Medulla oblongata (tissue), 1 donor: Measurements from ENCODE around the gene B4GALT3.

ENCODE experiments used
- DNase-seq: peaks from one replicate; pipeline ENCODE4 v3.0.0-alpha.2; 2015; ENCODE audit errors: extremely low spot score

B4GALT3 gene

DNA sequence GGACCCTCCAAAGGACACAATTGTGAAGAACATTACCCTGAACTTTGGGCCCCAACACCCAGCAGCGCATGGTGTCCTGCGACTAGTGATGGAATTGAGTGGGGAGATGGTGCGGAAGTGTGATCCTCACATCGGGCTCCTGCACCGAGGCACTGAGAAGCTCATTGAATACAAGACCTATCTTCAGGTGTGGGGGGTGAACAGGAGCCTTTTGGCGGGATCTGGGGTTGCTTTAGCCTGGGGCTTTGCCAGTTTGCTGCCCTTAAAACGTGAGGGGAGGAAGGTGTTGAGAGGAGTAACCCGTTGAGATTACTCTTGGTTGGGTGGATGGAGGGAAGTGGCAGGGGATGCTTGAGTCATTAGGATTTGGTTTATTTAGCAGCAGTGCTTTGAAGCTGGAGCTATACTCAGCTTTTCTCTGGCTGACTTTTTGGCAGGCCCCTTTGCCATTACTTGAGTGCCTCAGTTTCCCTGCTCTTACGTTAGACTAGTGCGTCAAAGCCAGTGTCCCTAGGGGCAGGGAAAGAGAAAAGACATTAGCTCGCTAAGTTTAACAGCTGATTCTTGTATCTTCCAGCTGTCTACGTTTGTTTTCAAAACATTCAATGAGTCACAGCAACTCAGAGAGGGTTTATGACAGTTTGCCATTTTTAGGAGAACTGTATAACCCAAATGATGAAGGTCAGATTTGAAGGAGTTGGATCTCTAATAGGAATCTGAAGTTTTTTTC lies 29.3 kb upstream of the B4GALT3 start:
- DNase-seq: no peak

DNA sequence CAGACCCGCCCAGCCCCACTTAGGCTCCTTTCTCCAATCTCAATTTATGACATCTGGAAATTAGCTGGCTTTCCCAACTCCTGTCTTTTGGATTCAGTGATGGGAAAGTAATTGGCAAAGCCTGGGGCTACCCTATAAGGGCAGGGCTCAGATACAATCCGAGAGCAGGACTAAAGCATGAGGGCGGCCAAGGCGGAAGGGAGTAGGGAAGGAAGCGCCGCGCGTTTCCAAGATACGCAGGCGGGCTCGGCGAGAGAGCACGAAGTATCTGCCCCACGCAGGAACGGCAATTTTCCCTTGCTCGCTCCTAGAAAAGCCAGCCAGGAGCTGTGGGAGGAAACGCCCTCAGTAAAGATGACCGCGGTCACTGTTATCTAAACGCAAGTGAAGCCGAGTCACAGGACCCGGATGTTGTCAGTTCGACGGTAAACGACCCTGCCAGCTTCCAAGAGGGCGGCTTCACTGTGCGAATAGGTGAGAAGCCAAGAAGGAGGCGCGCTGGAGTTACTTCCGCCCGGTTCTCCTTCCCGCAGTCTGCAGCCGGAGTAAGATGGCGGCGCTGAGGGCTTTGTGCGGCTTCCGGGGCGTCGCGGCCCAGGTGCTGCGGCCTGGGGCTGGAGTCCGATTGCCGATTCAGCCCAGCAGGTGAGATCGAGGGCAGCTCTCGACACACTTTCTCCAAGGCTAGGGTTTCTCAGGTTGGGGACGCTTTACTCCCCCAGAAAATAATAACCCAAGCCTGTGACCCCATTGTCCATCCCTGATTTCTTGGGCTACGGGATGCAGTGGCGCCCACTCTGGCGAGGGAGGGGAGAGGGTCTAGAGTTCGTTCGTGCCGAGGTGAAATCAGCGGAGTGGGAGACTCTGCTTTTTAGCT lies 24.8 kb upstream of the B4GALT3 start, which contains the start of gene NDUFS2:
TSS of gene NDUFS2 (plus strand) at position 532 of the 877 bp plus-strand sequence. CDS start at position 551, 19 bp downstream.
- DNase-seq: peak; percentile 100

DNA sequence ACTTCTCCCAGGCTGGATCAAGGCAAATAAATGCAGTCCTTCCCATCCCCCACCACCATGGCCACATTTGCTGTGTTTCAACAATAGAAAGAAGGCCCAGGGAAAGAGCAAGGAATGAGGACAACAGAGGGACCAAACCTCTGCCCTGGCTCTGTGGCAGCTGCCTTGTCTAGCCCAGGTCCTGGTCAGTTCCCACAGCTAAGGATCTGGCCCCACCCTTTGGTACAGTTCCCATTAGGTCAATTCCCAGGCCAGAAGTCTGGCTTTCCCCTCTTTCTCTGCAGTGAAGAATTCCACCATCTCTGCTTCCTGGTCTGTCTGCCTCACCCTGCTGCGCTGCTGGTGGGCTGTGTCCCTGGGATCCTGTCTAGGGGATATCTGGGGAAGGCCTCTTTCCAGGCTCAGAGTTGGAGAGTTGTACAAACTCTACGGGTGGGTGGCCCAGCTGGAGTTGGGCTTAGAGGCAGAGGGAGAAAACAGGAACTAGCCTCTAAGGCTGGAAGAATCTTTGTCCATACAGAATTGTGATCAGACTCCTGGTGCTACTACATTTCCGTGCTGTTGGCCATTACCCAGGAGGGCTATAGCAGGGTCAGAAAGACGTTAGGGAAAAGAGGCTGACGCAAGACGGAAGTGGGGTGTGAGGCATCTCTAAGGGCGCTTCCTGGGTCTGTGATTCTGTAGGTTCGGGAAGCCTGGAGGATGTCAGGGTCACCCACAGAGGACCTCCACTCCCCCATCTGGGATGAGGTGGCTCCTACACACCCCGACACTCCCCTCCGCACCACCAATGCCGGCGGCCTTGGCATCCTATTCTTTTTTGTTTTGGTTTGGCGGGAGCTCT lies 23.9 kb upstream of the B4GALT3 start:
- DNase-seq: peak; percentile 55

DNA sequence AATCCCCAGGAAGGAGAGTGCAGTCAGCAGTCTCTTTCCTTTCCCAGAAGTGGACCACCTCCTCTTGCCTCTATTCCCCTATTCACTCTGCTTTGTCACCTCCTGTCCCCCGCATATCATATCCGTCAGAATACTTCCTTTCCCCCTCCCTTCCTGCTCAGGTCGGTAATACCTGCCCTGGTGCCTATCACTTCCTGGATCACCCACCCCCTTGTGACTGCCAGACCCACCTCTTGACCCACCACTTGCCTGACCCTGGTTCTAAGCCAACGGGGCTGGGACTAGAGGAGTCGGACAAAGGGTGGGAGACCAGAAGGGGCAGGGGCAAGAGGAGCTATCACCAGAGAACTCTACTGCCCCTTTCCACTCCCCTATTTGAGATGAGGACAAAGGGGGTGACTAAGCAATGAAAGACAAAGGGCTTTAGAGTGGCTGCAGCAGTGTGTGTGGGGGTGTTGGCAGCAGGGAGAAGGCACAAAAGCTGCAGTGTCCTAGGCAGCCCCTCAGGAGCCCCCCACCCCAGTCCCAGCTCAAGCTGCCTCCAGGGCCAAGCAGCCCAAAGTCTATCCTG lies 23.2 kb upstream of the B4GALT3 start:
- DNase-seq: peak; percentile 91

DNA sequence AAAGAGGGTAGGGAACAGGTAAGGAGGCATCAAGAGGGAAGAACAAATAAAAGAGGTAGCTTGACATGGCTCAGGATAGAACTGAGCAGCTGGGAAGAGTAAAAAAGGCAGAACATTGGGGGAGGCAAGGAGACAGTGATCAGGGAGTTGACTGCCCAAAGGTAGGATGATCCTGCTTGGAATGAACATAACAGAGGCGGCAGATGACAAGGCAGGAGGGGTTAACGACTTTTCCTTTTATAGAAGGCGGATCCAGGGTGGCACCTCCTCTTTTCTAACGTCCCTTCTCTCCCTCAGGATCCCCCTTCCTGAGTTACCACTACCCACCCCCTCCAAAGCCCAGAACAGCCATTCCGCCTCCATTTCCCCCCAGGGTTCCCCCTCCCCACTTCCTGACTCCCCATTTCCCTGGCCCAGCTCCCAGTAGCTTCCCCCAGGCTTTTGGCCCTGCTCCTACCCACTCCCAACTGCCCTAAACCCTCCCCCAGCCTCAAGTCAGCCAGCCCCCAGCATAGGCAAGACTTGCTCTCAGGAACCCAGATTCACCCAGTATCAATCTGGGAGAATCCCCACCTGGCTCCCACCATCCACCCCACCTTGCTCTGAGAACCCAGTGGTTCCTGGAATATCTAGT lies 22.3 kb upstream of the B4GALT3 start:
- no peak for DNase-seq

DNA sequence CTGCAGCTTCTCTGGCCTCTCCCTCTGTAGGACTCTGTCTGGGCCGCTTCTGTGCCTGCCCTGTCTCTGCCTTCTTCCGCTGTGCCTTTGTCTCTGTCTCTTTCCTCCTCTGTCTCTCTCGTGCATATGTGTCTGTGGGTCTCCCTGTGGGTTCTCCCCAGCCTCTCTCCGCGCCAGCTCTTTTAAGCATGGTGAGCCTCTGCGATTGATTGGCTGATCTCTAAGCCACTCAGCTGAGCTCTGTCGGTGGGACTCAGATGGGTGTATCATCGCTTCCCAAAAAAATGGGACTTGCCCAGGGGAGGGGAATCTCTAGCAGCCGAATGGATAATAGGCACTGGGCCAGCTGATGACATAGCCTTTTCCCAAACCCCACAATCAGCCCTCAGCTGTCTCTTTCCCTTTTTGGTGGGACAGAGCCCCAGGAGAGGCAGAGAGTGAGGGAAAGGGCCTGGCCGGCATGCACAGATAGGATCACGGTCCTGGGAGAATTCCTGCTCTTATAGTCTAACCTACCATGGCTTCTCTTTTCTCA lies 21.7 kb upstream of the B4GALT3 start, which contains the start of gene ADAMTS4:
TSS of gene ADAMTS4 (minus strand) at position 158 of the 535 bp plus-strand sequence. CDS start 427 bp downstream, outside the sequence.
- peak; percentile 96 for DNase-seq

DNA sequence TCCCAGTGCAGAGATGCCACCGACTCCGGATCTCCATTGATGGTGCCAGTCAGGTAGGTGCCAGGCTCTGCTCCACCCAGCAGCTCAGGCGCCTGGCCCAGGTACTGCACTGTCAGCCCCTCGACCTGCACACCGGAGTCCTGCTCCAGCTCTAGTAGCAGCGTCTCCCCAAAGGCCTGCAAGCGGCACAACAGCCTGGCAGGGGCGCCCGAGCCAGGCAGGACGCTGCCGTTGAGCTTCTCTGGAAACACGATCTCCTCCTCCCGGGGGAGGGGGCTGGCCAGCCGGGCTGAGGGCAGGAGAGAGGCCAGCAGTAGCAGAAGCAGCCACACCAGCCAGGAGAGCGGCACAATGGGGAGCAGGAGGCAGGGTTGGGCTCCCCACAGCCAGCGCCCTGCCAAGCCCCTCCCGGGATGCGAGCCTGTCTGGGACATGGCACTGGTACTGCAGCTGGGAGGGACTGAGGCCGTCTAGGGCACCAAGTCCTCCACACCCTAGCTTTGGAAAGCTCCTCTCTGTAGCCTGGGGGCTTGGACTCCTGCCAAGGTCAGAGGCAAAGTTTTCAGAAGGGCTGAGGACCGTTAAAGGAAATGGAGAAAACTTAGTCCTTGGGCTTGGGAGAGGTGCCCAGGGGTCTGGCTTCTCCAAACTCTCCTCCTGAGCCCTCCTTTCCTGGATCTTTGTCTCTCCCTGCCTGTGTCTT lies 21.0 kb upstream of the B4GALT3 start:
- peak; percentile 53 for DNase-seq

DNA sequence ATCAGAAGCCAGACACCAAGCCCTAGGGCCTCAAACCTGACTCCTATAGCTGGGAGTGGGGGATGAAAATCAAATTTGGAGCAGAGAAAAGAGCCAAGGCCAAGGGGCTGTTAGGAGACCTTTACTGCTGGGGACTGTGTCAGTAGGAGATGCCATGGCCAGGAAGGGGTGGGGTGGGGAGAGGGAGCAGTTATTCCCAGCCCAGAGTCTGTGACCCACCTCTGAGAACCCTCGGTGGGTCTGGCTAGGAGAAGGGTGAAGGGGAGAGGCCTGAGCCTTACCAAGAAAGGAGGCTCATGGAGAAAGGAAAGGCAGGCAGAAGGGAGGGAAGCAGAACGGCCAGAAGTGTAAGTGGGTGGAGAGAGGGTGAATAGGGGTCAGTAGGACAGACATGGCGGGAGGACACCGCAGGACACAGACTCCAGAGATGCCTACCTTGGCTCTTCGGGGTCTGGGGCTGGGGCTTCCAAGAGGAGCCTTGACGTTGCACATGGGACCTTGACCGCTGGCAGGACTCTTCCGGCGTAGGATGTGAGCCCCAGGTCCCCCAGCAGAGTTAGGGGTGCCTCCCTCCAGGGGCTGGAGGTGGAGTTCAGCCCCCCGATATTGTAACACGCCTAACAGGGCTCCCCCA lies 20.4 kb upstream of the B4GALT3 start:
- DNase-seq: no peak

DNA sequence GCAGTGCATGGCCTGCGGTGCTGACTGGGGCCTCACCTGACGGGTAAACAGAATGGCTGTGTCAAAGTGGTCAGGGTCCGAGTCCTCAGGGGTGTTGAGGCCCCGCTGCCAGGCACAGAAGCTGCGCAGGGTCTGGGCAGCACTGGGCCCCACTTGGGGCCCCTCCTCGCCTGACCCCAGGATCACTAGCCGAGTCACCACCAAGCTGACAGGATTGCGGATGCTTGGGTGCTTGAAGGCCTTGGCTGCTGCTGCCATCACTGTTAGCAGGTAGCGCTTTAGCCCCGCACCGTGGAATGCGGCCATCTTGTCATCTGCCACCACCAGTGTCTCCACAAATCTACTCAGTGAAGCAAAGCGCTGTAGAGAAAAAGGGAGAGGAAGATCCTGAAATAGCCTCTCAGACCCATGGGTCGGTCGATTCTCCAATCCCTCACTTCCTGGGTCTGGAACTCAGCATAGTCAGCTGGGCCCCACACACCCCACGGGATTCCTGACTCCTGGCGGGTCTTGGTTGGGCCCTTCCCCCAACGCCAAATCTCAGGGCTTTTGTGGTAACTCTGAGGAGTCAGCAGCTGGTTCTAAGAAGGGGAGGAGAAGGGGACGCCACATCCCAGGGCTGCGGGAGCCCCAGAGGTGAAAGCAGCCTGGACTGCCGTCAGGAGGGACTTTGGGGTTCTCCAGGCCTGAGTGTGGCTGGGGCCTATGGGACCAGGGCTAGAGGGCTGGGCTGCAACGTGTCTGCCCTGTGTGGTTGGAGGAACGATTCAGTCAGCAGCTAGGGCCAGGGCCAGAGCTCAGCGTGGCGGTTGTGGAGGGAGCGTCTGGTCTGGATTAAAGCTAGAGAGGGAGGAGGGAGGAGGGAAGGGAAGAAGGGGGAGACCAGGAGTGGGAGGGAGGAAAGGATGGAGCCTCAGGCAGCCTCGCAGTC lies 19.5 kb upstream of the B4GALT3 start:
- no peak for DNase-seq

DNA sequence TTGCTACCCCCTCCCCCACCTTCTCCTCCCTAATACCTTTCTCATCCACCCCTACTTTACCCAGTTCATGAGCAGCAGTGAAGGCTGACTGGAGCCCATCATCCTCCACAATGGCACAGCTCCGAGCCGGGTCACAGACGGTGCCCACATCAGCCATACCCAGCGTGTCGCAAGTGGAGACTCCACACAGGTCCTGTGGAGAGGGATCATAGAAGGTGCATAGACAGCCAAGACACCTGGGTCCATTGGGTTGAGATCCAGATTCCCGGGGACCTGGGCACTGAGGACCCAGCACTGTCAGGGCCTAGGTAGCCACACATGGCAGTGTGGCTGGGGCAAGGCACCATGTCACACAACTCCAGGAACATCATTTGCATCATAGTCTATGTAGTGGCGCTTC lies 18.8 kb upstream of the B4GALT3 start:
- DNase-seq: no peak

DNA sequence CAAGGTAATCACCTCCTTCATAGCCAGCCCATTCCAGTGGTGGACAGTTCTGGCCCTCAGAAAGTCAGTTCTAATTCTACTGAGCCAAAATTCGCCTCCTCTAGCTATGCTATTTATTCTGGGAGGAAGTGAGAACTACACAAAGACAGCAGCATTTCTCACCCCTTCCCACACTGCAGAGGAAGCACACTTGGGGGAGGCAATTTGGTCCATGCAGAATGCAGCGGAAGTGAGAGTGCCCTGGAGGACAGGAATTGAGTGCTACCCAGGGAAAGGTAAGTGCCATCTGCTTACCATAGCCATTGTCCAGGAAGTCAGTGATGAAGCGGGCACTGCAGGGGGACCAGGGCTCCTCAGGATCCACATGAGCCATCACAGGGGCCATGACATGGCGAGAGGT lies 17.9 kb upstream of the B4GALT3 start:
- peak; percentile 79 for DNase-seq

DNA sequence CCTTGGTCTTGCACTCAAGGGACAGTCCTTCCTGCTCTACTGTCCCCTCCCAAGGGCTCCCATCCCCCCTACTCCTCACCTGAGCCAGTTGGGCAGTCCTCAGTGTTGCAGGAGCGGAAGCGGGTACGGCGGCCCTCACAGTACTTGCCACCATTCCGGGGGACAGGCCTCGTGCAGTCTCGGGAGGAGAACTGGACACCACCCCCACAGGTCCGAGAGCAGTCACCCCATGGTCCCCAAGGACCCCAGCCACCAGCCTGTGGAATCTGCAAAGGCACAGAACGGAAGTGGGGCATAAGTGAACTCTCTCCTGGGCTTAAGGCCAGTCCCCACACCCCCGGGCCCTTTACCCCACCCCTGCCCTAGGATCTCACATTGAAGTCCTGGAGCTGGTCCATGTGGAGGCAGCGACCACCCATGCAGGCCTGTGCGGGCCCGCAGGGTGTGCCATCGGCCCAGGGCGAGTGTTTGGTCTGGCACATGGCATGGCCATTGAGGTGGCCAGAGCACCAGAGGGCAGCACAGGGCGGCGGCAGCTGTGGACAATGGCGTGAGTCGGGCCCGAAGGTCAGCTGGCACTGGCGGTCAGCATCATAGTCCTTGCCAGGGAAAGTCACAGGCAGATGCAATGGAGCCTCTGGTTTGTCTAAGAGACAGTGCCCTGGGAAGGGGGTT lies 16.4 kb upstream of the B4GALT3 start:
- DNase-seq: peak; percentile 91

DNA sequence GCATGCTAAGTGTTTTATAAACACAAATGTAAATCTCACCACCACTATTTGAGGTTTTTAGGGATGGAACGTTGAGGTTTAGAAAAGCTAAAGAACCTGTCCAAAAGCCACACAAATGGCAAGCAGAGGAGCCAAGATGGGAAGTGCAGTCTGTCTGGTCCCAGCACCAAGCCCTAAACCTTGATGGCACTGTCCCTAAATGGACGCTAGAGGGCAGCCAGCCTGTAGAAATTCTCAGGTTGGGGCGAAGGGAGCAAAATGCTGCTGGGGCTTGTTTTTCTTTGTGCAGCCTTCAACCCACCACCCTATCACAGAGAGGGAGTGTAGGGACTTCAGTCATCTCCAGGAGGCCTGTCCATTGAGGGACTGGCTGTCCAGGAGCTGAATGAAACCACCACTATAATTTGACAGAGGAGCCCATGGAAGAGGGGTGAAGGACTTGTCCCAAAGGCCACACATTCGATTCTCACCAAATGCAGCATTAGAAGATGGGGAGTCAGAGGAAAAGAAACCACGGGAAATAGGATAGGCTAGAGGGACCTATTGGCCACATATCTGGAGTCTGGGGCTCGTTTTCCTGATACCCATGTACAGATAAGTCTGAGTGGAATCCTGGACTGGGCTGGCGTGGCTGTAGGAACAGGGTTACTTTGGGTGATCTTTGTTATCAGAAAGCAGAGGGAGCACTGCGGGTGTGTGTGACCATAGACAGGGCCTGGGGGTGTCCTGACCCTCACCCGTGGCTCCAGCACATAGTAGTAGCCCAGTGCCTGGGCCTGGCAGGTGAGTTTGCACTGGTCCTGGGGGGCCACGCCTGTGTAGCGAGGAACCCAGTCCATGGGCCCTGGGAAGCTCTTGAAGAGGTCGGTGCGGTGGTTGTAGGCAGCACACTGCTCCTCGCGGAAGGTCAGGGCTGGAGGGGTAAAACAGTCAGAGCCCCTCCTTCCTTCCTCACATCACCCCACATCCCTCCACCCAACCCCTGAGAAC lies 15.5 kb upstream of the B4GALT3 start:
- peak; percentile 92 for DNase-seq

DNA sequence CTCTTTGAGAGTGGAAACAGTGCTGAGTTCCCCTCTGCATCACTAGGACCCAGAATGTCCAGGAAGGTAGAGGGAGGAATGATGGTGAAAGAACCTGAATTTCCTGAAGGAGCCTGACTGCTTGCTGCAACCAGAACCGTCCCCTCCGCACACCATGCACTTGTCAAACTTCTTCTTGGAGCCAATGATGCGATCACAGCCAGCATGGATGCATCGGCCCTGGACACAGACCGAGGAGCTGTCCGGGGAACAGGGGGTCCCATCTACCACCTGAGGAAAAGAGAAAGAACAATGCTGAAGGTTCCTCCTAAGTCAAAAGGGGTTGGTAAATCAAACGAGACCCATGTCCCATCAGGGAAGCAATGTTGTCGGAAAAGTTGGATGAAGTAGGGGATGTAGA lies 14.7 kb upstream of the B4GALT3 start:
- DNase-seq: no peak

DNA sequence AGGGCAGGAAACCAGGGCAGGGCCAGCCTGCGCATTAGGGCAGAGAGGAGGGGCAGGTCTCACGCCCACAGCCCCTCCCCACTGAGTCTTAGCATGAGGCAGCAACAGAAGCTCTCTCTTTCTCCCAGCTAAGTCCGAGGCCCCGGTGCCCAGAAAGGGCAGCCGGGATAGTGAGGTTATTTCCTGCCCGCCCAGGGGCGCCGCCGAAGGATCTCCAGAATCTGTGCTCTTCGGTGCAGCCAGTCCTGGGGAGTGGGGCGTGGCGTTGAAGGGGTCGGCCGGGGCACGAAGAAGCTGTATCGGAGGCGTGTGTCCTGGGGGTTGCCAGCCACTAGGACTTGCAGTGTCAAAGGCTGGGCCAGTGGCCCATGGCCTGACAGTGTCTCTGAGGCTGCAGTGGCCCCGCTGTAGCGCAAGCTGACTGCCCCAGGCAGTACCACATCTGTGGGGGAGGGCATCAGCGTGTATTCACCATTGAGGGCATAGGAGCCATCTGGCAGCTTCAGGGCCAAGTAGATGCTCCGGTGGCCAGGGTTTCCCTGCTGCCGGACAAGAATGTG lies 13.7 kb upstream of the B4GALT3 start:
- peak; percentile 51 for DNase-seq

DNA sequence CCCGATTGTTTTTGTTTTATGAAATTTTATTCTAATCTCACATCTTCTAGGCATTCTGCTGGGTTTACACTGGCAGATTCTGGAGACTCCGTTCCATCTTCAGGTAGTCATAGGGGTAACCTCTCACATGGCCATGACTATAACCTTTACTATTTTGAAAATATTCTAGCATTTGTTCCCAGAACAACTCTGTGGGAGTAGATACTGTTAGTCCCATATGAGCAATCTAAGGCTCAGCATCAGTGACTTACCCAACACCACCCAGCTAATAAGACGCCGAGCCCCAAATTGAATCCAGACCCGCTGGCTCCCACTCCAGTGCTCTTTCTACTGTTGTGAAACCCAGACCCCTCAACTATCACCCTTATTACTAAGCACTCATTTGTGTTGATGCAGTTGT lies 11.7 kb upstream of the B4GALT3 start:
- DNase-seq: no peak
